Astrocyte (in vitro differentiated cells and primary cell): ENCODE results near the gene PARL.

Experiments
- EZH2 ChIP-seq: IDR thresholded peaks from 2 replicates; pipeline ENCODE4 v1.6.1; 2012; ENCODE audit warnings: mild to moderate bottlenecking, low read length, inconsistent platforms; ENCODE audit not compliant: insufficient read depth
- TF ChIP-seq, protein P1 (sequence below): IDR thresholded peaks from 2 replicates; pipeline ENCODE4 v1.5.1; 2011; ENCODE audit warnings: low read depth, mild to moderate bottlenecking, inconsistent platforms, low read length, moderate library complexity; ENCODE audit not compliant: insufficient read depth

DNA sequence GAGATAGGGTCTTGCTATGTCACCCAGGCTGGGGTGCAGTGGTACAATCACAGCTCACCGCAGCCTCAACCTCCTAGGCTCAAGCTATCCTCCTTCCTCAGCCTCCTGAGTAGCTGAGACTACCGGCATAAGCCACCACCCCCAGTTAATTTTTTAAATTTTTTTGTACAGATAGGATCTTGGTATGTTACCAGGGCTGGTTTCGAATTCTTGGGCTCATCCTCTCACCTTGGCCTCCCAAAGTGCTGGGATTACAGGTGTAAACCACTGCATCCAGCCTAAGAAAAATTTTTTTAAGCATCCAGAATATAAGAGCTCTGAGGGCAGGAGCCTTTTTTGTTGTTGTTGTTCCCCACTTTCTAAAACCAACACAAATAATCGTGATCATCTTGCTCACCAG is 44.9 kb downstream of the PARL start:
- TF ChIP-seq, protein P1, sequence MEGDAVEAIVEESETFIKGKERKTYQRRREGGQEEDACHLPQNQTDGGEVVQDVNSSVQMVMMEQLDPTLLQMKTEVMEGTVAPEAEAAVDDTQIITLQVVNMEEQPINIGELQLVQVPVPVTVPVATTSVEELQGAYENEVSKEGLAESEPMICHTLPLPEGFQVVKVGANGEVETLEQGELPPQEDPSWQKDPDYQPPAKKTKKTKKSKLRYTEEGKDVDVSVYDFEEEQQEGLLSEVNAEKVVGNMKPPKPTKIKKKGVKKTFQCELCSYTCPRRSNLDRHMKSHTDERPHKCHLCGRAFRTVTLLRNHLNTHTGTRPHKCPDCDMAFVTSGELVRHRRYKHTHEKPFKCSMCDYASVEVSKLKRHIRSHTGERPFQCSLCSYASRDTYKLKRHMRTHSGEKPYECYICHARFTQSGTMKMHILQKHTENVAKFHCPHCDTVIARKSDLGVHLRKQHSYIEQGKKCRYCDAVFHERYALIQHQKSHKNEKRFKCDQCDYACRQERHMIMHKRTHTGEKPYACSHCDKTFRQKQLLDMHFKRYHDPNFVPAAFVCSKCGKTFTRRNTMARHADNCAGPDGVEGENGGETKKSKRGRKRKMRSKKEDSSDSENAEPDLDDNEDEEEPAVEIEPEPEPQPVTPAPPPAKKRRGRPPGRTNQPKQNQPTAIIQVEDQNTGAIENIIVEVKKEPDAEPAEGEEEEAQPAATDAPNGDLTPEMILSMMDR = no peak
- TF ChIP-seq EZH2 = no peak
